Measurements from ENCODE around the gene TPM1. TPM values are rescaled to one million over a fixed set of nuclear protein-coding genes. Genes with fewer than 3 reads are reported as not detected.
A peak's percentile ranks its signal among the peaks of the same experiment; 100 is the strongest.

Gene TPM1
- total and polyA plus RNA-seq, 10 of the 15 experiments (the other 5 are each of a cell fraction or from before 2014, with no cell fraction given) = 0.43 to 10.0 (median 2.4) TPM

- ChIA-PET SMC1A (ENCODE audit: uncharacterized antibody, unreplicated experiment) (no interaction called here), POLR2A (no interaction called here), RAD21 (ENCODE audit: unreplicated experiment) (no interaction called here), CTCF (no interaction called here)
- BruUV-seq (replicated peaks) = no TSS peak
- Histone ChIP-seq H3K9me3 (replicated peaks; ENCODE audit: control insufficient read depth, insufficient read depth, low read length) (no peaks in the 10 kb centered on the region), H2AFZ (ENCODE audit: control insufficient read depth, low read depth, low read length) (no peak overlapping the region), H3K79me2 (ENCODE audit: control insufficient read depth, insufficient read depth, low read length) (no peaks in the 10 kb centered on the region), H3K36me3 (ENCODE audit: control insufficient read depth in 2 of 2, insufficient read depth in 2 of 2, low read length in 1 of 2) (no peaks in the 10 kb centered on the region), H4K20me1 (ENCODE audit: control insufficient read depth, insufficient read depth) (no peaks in the 10 kb centered on the region), H3K27me3 (replicated peaks in 1 of 2; ENCODE audit: control insufficient read depth in 2 of 2, insufficient read depth in 2 of 2, low read length in 1 of 2) (peaks cover 15 to 34% of the 10 kb centered on the region in 2 experiments), H3K9ac (ENCODE audit: control insufficient read depth, insufficient read depth, low read length) (no peak overlapping the region), H3K4me1 (ENCODE audit: control insufficient read depth, insufficient read depth, low read length) (no peaks in the 10 kb centered on the region), H3K27ac (ENCODE audit: control insufficient read depth, insufficient read depth) (no peak overlapping the region), H3K4me2 (ENCODE audit: control insufficient read depth, insufficient read depth) (no peak overlapping the region), H3K4me3 (no peak overlapping the region)
- no peak for TF ChIP-seq CREB1 (IDR thresholded peaks at IDR 0.05; ENCODE audit: low read depth)
- peak; percentile 96 for TF ChIP-seq SUZ12 (IDR thresholded peaks at IDR 0.05; ENCODE audit: unreplicated experiment)
- TF ChIP-seq USF1 (IDR thresholded peaks at IDR 0.05; ENCODE audit: borderline replicate concordance, extremely low read length, insufficient read depth, low read depth, low read length) = no peak
- TF ChIP-seq NR2F1 (conservative IDR thresholded peaks at IDR 0.05) = no peak
- TF ChIP-seq, protein P1, sequence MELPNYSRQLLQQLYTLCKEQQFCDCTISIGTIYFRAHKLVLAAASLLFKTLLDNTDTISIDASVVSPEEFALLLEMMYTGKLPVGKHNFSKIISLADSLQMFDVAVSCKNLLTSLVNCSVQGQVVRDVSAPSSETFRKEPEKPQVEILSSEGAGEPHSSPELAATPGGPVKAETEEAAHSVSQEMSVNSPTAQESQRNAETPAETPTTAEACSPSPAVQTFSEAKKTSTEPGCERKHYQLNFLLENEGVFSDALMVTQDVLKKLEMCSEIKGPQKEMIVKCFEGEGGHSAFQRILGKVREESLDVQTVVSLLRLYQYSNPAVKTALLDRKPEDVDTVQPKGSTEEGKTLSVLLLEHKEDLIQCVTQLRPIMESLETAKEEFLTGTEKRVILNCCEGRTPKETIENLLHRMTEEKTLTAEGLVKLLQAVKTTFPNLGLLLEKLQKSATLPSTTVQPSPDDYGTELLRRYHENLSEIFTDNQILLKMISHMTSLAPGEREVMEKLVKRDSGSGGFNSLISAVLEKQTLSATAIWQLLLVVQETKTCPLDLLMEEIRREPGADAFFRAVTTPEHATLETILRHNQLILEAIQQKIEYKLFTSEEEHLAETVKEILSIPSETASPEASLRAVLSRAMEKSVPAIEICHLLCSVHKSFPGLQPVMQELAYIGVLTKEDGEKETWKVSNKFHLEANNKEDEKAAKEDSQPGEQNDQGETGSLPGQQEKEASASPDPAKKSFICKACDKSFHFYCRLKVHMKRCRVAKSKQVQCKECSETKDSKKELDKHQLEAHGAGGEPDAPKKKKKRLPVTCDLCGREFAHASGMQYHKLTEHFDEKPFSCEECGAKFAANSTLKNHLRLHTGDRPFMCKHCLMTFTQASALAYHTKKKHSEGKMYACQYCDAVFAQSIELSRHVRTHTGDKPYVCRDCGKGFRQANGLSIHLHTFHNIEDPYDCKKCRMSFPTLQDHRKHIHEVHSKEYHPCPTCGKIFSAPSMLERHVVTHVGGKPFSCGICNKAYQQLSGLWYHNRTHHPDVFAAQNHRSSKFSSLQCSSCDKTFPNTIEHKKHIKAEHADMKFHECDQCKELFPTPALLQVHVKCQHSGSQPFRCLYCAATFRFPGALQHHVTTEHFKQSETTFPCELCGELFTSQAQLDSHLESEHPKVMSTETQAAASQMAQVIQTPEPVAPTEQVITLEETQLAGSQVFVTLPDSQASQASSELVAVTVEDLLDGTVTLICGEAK (IDR thresholded peaks at IDR 0.05; ENCODE audit: borderline replicate concordance) = no peak
- no peak for TF ChIP-seq SRF (IDR thresholded peaks at IDR 0.05; ENCODE audit: low read depth in 2 of 2, low read length in 2 of 2)
- no peak for TF ChIP-seq HDAC6 (IDR thresholded peaks at IDR 0.05; ENCODE audit: unreplicated experiment)
- no peak for TF ChIP-seq MTA3 (IDR thresholded peaks at IDR 0.05; ENCODE audit: borderline replicate concordance, low read length)
- 2% methylated on average over 52 of the region's 54 CpGs for WGBS (ENCODE audit: insufficient coverage, insufficient replicate concordance, low lambda C conversion rate, missing lambda C conversion rate)
- in situ Hi-C loops (cut with MboI) = no loop called here
- no peak for FAIRE-seq
- intact Hi-C loops (cut with micrococcal nuclease; ENCODE audit: unreplicated experiment) = no loop called here
- DNase-seq (ENCODE audit: low read depth, low spot score) = no peak
- ATAC-seq = no peak
Observed at GRCh38 chr15:63043335-63044076, 959 bp downstream of the TPM1 start.

Data from GM12878 (cell line).